ENCODE results near the gene PTPN2. TPM values are rescaled to one million over a fixed set of nuclear protein-coding genes. Genes with fewer than 3 reads are reported as not detected.

Gene PTPN2
- total RNA-seq, 2 experiments from 2014 or later, result 60.6 to 72.9 TPM

- Mint-ChIP-seq H3K27me3 (no peaks in the 10 kb centered on the region), H3K36me3 (ENCODE audit: low read depth) (peaks cover 36% of the 10 kb centered on the region)
These were observed 26.0 kb downstream of the PTPN2 start for GRCh38 chr18:12857991-12858544.

GRCh38 chr18:12857215-12857905 lies 26.7 kb downstream of the PTPN2 start:
- CTCF ChIA-PET, result interaction anchor here (0.6 to 2.4 kb wide), 7 partner anchors 10 to 62 kb away, joined by 3 to 9 read pairs (median 3); no protein-coding TSS in a partner anchor
- peak; percentile 66 for DNase-seq
- Mint-ChIP-seq H3K27ac (peak overlapping the region; percentile 71), H3K9me3 (ENCODE audit: low read depth) (no peaks in the 10 kb centered on the region), H3K36me3 (ENCODE audit: low read depth) (peaks cover 36% of the 10 kb centered on the region), H3K4me1 (peaks cover 68% of the 10 kb centered on the region), H3K27me3 (no peaks in the 10 kb centered on the region), H3K4me3 (peak overlapping the region; percentile 15)
- POLR2A ChIA-PET, result interaction anchor here (0.6 to 1.0 kb wide), 2 partner anchors 13 to 26 kb away, joined by 3 to 4 read pairs; no protein-coding TSS in a partner anchor
- ATAC-seq, result peak; percentile 82
- intact Hi-C loops (cut with DNase I, micrococcal nuclease), result loop anchor here (1.0 kb wide), 2 partner anchors 18 to 27 kb away; partner anchors contain the start of gene PTPN2 (in 1 of the 2)

More at GRCh38 chr18:12857991-12858544, 26.0 kb downstream of the PTPN2 start:
- H3K27ac Mint-ChIP-seq, result peak overlapping the region; percentile 52
- DNase-seq (no peak), ATAC-seq (peak; percentile 71)
- no peaks in the 10 kb centered on the region for H3K9me3 Mint-ChIP-seq (ENCODE audit: low read depth)
- H3K4me1 Mint-ChIP-seq, result peaks cover 69% of the 10 kb centered on the region
- ChIA-PET CTCF (interaction anchor here (0.6 to 2.4 kb wide), 6 partner anchors 11 to 46 kb away, joined by 3 to 9 read pairs (median 4); no protein-coding TSS in a partner anchor), POLR2A (interaction anchor here (1.0 kb wide), 1 partner anchor 14 kb away, joined by 3 read pairs; no protein-coding TSS in a partner anchor)
- intact Hi-C loops (cut with DNase I, micrococcal nuclease), result loop anchor here (1.0 to 2.0 kb wide), 3 partner anchors 19 to 26 kb away; partner anchors contain the start of gene PTPN2 (in 1 of the 2)
- H3K4me3 Mint-ChIP-seq, result no peak overlapping the region

GRCh38 chr18:12855916-12856315 lies 28.1 kb downstream of the PTPN2 start:
- DNase-seq, result no peak
- CTCF ChIA-PET, result interaction anchor here (0.9 to 2.4 kb wide), 3 partner anchors 9 to 79 kb away, joined by 3 to 9 read pairs (median 3); no protein-coding TSS in a partner anchor
- Mint-ChIP-seq H3K4me1 (peaks cover 64% of the 10 kb centered on the region), H3K9me3 (ENCODE audit: low read depth) (no peaks in the 10 kb centered on the region), H3K27me3 (no peaks in the 10 kb centered on the region), H3K27ac (peak overlapping the region; percentile 6), H3K4me3 (no peak overlapping the region), H3K36me3 (ENCODE audit: low read depth) (peaks cover 39% of the 10 kb centered on the region)
- ATAC-seq, result no peak
- POLR2A ChIA-PET, result no interaction called here
- intact Hi-C loops (cut with DNase I, micrococcal nuclease), result no loop called here

- Mint-ChIP-seq H3K27ac (peak overlapping the region; percentile 55), H3K4me3 (no peak overlapping the region), H3K4me1 (peaks cover 62% of the 10 kb centered on the region), H3K36me3 (ENCODE audit: low read depth) (peaks cover 46% of the 10 kb centered on the region), H3K9me3 (ENCODE audit: low read depth) (no peaks in the 10 kb centered on the region), H3K27me3 (no peaks in the 10 kb centered on the region)
- ChIA-PET CTCF (interaction anchor here (1.0 to 1.3 kb wide), 2 partner anchors 14 to 31 kb away, joined by 3 read pairs; partner anchors contain the start of gene PTPN2), POLR2A (interaction anchor here (0.7 kb wide), 1 partner anchor 138 kb away, joined by 3 read pairs; the partner anchor contains the start of gene CEP192)
- DNase-seq (no peak), ATAC-seq (no peak)
- intact Hi-C loops (cut with DNase I, micrococcal nuclease), result no loop called here
These were observed 31.3 kb downstream of the PTPN2 start for GRCh38 chr18:12852566-12853315.

- H3K4me1 Mint-ChIP-seq, result peaks cover 57% of the 10 kb centered on the region
- no peak overlapping the region for H3K27ac Mint-ChIP-seq
- CTCF ChIA-PET, result no interaction called here
These were observed 32.3 kb downstream of the PTPN2 start for GRCh38 chr18:12851716-12852115.

GRCh38 chr18:12849548-12849947 lies 34.5 kb downstream of the PTPN2 start:
- Mint-ChIP-seq H3K4me1 (peaks cover 56% of the 10 kb centered on the region), H3K27me3 (no peaks in the 10 kb centered on the region), H3K9me3 (ENCODE audit: low read depth) (no peaks in the 10 kb centered on the region), H3K36me3 (ENCODE audit: low read depth) (peaks cover 41% of the 10 kb centered on the region), H3K4me3 (no peak overlapping the region), H3K27ac (no peak overlapping the region)
- POLR2A ChIA-PET, result no interaction called here
- no peak for DNase-seq
- intact Hi-C loops (cut with DNase I, micrococcal nuclease), result loop anchor here in 1 of 2 experiments (10.0 kb wide), 1 partner anchor 415 kb away; no protein-coding TSS in a partner anchor
- no peak for ATAC-seq
- CTCF ChIA-PET, result interaction anchor here (0.6 to 1.6 kb wide), 2 partner anchors 33 to 121 kb away, joined by 3 to 7 read pairs; no protein-coding TSS in a partner anchor

More at GRCh38 chr18:12851716-12852115, 32.3 kb downstream of the PTPN2 start:
- DNase-seq (no peak), ATAC-seq (no peak)
- Mint-ChIP-seq H3K9me3 (ENCODE audit: low read depth) (no peaks in the 10 kb centered on the region), H3K36me3 (ENCODE audit: low read depth) (peaks cover 46% of the 10 kb centered on the region), H3K4me3 (no peak overlapping the region), H3K27me3 (no peaks in the 10 kb centered on the region)
- intact Hi-C loops (cut with DNase I, micrococcal nuclease), result no loop called here
- POLR2A ChIA-PET, result no interaction called here

- Mint-ChIP-seq H3K4me1 (peaks cover 60% of the 10 kb centered on the region), H3K27ac (no peak overlapping the region), H3K9me3 (ENCODE audit: low read depth) (no peaks in the 10 kb centered on the region), H3K27me3 (no peaks in the 10 kb centered on the region), H3K4me3 (no peak overlapping the region), H3K36me3 (ENCODE audit: low read depth) (peaks cover 36% of the 10 kb centered on the region)
- no peak for ATAC-seq
- ChIA-PET POLR2A (no interaction called here), CTCF (interaction anchor here (1.8 kb wide), 1 partner anchor 20 kb away, joined by 4 read pairs; no protein-coding TSS in a partner anchor)
- DNase-seq, result no peak
- intact Hi-C loops (cut with DNase I, micrococcal nuclease), result loop anchor here in 1 of 2 experiments (10.0 kb wide), 1 partner anchor 416 kb away; no protein-coding TSS in a partner anchor
These were observed 35.6 kb downstream of the PTPN2 start for GRCh38 chr18:12848405-12848804.

GRCh38 chr18:12844391-12844790 lies 39.6 kb downstream of the PTPN2 start:
- no peak overlapping the region for H3K4me3 Mint-ChIP-seq
- no peaks in the 10 kb centered on the region for H3K9me3 Mint-ChIP-seq (ENCODE audit: low read depth)
- peak overlapping the region; percentile 83 for H3K27ac Mint-ChIP-seq
- POLR2A ChIA-PET, result interaction anchor here (1.2 kb wide), 2 partner anchors 13 to 147 kb away, joined by 3 to 4 read pairs; partner anchors contain the start of gene CEP192
- DNase-seq (no peak), ATAC-seq (no peak)
- H3K27me3 Mint-ChIP-seq, result no peaks in the 10 kb centered on the region
- H3K4me1 Mint-ChIP-seq, result peaks cover 81% of the 10 kb centered on the region
- CTCF ChIA-PET, result interaction anchor here (0.6 to 1.0 kb wide), 4 partner anchors 14 to 121 kb away, joined by 3 to 4 read pairs (median 3); no protein-coding TSS in a partner anchor
- peaks cover 49% of the 10 kb centered on the region for H3K36me3 Mint-ChIP-seq (ENCODE audit: low read depth)
- intact Hi-C loops (cut with DNase I, micrococcal nuclease), result loop anchor here in 1 of 2 experiments (10.0 kb wide), 1 partner anchor 420 kb away; no protein-coding TSS in a partner anchor

- peaks cover 44% of the 10 kb centered on the region for H3K36me3 Mint-ChIP-seq (ENCODE audit: low read depth)
- H3K4me1 Mint-ChIP-seq, result peaks cover 80% of the 10 kb centered on the region
- H3K27me3 Mint-ChIP-seq, result no peaks in the 10 kb centered on the region
- no peaks in the 10 kb centered on the region for H3K9me3 Mint-ChIP-seq (ENCODE audit: low read depth)
- H3K27ac Mint-ChIP-seq, result peak overlapping the region; percentile 83
- intact Hi-C loops (cut with DNase I, micrococcal nuclease), result loop anchor here in 1 of 2 experiments (10.0 kb wide), 1 partner anchor 421 kb away; no protein-coding TSS in a partner anchor
- ChIA-PET CTCF (interaction anchor here (0.7 to 1.0 kb wide), 3 partner anchors 15 to 43 kb away, joined by 3 to 4 read pairs (median 3); no protein-coding TSS in a partner anchor), POLR2A (interaction anchor here (0.8 to 1.2 kb wide), 4 partner anchors 14 to 148 kb away, joined by 3 to 4 read pairs (median 3); partner anchors contain the start of genes CEP192 and PTPN2)
- H3K4me3 Mint-ChIP-seq, result no peak overlapping the region
- peak; percentile 19 for DNase-seq
- ATAC-seq, result peak; percentile 12
These were observed 40.4 kb downstream of the PTPN2 start for GRCh38 chr18:12843420-12844350.

Measured in activated CD4-positive, alpha-beta T cell treated with anti-CD3 and anti-CD28 coated beads for 36 hours (primary cell).